Measurements from ENCODE around the gene TECPR2. TPM values are rescaled to one million over a fixed set of nuclear protein-coding genes. Genes with fewer than 3 reads are reported as not detected.
A peak's percentile ranks its signal among the peaks of the same experiment; 100 is the strongest.
"Not testable (repeated sequence)": the region's sequence is repeated elsewhere in the genome, so short reads cannot be mapped to it uniquely, and the experiment has no call there.

TECPR2 gene
- total and polyA plus RNA-seq, 2 experiments from 2014 or later, result 9.2 to 37.4 TPM

DNA sequence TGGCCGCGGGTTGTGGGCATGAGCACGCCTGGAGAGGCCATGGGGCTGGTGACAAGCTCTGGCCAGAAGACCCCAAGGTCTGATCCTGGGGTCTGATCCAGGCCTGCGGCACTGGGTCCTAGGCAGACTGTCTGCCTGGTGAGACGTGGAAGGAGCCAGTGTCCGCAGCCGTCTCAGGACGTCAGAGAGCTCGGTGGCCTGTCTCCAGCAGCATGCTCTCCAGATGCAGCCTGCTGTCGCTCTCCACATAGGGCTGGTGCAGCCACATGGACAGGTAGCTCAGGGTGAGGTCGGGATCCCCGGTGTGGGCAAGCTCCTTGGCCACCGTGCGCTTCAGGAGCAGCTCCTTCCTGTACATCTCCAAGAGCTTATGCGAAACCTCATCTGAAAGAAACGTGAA lies 14.4 kb upstream of the TECPR2 start:
- no peak overlapping the region for H3K4me3 ChIP-seq
- H3K27ac ChIP-seq, result no peak overlapping the region
- peaks cover 33% of the 10 kb centered on the region for H3K36me3 ChIP-seq
- DNase-seq (ENCODE audit: low read depth in 1 of 2, low spot score in 1 of 2), result no peak
- H3K4me1 ChIP-seq (ENCODE audit: low read depth), result no peaks in the 10 kb centered on the region
- no peaks in the 10 kb centered on the region for H3K27me3 ChIP-seq
- TF ChIP-seq, protein P1, sequence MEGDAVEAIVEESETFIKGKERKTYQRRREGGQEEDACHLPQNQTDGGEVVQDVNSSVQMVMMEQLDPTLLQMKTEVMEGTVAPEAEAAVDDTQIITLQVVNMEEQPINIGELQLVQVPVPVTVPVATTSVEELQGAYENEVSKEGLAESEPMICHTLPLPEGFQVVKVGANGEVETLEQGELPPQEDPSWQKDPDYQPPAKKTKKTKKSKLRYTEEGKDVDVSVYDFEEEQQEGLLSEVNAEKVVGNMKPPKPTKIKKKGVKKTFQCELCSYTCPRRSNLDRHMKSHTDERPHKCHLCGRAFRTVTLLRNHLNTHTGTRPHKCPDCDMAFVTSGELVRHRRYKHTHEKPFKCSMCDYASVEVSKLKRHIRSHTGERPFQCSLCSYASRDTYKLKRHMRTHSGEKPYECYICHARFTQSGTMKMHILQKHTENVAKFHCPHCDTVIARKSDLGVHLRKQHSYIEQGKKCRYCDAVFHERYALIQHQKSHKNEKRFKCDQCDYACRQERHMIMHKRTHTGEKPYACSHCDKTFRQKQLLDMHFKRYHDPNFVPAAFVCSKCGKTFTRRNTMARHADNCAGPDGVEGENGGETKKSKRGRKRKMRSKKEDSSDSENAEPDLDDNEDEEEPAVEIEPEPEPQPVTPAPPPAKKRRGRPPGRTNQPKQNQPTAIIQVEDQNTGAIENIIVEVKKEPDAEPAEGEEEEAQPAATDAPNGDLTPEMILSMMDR (IDR thresholded peaks at IDR 0.05; ENCODE audit: low read depth, low read length), result no peak
- no peaks in the 10 kb centered on the region for H3K9me3 ChIP-seq (ENCODE audit: low read depth)

DNA sequence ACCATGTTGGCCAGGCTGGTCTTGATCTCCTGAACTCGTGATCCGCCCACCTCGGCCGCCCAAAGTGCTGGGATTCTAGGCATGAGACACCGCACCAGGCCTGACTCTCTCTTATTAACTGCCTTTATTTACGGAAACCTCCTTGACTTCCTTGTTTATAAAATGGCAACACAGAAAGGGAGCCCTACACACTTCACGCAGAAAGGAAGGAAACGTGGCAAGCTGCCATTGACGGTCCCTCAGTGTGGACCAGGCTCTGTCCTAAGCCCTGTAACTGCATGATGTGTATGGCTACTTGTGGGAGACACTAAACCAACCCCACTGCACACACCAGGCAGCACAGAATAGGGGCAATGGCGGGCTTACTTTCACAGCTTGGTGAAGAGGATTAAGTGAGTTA lies 11.7 kb upstream of the TECPR2 start:
- DNase-seq (ENCODE audit: low read depth in 1 of 2, low spot score in 1 of 2), result no peak
- TF ChIP-seq, protein P1 (IDR thresholded peaks at IDR 0.05; ENCODE audit: low read depth, low read length), result no peak
- Histone ChIP-seq H3K36me3 (peaks cover 42% of the 10 kb centered on the region), H3K4me3 (no peak overlapping the region), H3K27ac (no peak overlapping the region), H3K27me3 (no peaks in the 10 kb centered on the region), H3K9me3 (ENCODE audit: low read depth) (no peaks in the 10 kb centered on the region), H3K4me1 (ENCODE audit: low read depth) (no peaks in the 10 kb centered on the region)

DNA sequence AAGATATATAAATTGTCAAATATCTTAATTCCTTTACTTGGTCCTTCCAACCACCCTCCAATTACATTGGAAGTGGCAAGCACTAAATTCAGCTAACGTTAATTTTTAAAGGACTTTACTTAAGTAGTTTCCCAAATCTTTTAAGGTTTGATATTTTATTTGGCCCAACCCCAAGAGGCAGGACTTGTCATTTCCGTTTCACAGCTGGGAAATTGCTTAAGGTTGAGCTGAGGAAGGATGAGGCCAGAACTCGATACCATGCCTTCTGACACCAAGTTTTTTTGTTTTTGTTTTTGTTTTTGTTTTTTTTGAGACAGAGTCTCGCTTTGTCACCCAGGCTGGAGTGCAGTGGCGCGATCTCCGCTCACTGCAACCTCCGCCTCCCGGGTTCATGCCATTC lies 11.1 kb upstream of the TECPR2 start:
- H3K36me3 ChIP-seq, result peaks cover 45% of the 10 kb centered on the region
- peak in 1 of 2 donors; percentile 74 for DNase-seq (ENCODE audit: low read depth in 1 of 2, low spot score in 1 of 2)
- H3K27me3 ChIP-seq; H3K27ac ChIP-seq; H3K4me1 ChIP-seq (ENCODE audit: low read depth); H3K4me3 ChIP-seq; H3K9me3 ChIP-seq (ENCODE audit: low read depth): not testable (repeated sequence)

DNA sequence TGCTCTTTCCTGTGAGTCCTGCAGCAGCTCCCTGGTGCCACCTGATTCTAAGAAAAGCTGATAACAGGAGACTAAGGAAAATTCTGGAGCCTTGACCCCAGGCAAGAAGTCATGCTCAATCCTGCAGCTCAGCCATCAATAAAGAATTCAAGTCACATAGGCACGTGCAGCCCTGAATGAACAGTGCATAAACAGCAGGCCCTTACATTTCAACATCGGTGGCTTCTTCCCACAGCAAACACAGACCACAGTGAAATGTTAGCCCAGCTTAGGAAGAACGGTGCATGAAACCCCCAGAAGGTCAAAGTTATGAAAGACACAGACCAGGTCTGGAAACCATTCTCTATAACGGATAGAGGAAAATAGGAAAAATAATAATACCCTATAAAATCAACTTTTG lies 10.5 kb upstream of the TECPR2 start:
- TF ChIP-seq, protein P1 (IDR thresholded peaks at IDR 0.05; ENCODE audit: low read depth, low read length), result no peak
- Histone ChIP-seq H3K27me3 (no peaks in the 10 kb centered on the region), H3K36me3 (peaks cover 47% of the 10 kb centered on the region), H3K4me3 (no peak overlapping the region), H3K4me1 (ENCODE audit: low read depth) (no peaks in the 10 kb centered on the region), H3K27ac (no peak overlapping the region), H3K9me3 (ENCODE audit: low read depth) (no peaks in the 10 kb centered on the region)
- no peak for DNase-seq (ENCODE audit: low read depth in 1 of 2, low spot score in 1 of 2)

DNA sequence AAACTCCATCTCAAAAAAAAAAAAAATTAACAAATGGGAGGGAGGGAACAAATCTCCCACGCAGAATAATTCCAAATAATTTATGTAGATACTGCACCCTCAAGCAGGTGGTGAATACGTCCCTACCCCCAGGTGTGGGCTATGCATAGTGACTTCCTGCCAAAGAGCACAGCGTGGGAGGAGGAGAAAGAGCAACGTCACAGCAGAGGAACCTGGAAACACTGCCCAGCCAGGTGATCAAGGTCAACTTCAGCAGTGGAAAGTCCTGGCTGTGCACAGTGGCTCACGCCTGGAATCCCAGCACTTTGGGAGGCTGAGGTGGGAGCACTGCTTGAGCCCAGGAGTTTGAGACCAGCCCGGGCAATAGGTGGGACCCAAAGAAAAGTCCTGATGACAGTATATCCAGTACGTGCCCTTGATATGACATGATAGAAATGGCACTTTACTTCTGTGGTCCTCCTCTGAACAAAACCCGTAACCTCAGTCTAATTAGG lies 9.6 kb upstream of the TECPR2 start:
- H3K27me3 ChIP-seq, result no peaks in the 10 kb centered on the region
- peaks cover 40% of the 10 kb centered on the region for H3K36me3 ChIP-seq
- no peak for DNase-seq (ENCODE audit: low read depth in 1 of 2, low spot score in 1 of 2)
- no peak overlapping the region for H3K27ac ChIP-seq
- no peak overlapping the region for H3K4me3 ChIP-seq
- TF ChIP-seq, protein P1 (IDR thresholded peaks at IDR 0.05; ENCODE audit: low read depth, low read length), result no peak
- H3K9me3 ChIP-seq (ENCODE audit: low read depth), result no peaks in the 10 kb centered on the region
- no peaks in the 10 kb centered on the region for H3K4me1 ChIP-seq (ENCODE audit: low read depth)

DNA sequence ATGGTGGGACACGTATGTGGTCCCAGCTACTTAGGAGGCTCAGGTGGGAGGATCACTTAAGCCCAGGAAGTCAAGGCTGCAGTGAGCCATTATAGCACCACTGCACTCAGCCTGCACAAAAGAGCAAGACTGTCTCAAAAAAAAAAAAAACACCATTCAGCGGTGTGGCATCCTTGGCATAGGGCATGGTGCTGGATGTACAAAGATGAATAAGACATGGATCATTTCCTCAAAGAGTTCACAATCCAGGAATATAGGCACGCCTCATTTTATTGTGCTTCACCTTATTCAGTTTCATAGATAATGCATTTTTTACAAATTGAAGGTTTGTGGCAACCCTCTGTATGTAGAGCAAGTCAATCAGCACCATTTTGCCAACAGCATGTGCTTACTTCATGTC lies 6.5 kb upstream of the TECPR2 start:
- Histone ChIP-seq H3K27me3 (no peaks in the 10 kb centered on the region), H3K4me1 (ENCODE audit: low read depth) (no peaks in the 10 kb centered on the region), H3K9me3 (ENCODE audit: low read depth) (no peaks in the 10 kb centered on the region), H3K27ac (no peak overlapping the region), H3K4me3 (no peak overlapping the region), H3K36me3 (peaks cover 30% of the 10 kb centered on the region)
- TF ChIP-seq, protein P1 (IDR thresholded peaks at IDR 0.05; ENCODE audit: low read depth, low read length), result no peak
- no peak for DNase-seq (ENCODE audit: low read depth in 1 of 2, low spot score in 1 of 2)

Data from cardiac muscle cell (in vitro differentiated cells and primary cell).